GM12878 (cell line): ENCODE results near the gene PPIP5K1. TPM values are rescaled to one million over a fixed set of nuclear protein-coding genes. Genes with fewer than 3 reads are reported as not detected.
"Not testable (repeated sequence)": the region's sequence is repeated elsewhere in the genome, so short reads cannot be mapped to it uniquely, and the experiment has no call there.

Source experiments
- ATAC-seq: fragments of 200-7000 bp; cut with Tn5 transposase; 3 replicates; pipeline ENCODE4 v1.9.1; 2020; ENCODE audit warnings: mild to moderate bottlenecking, moderate library complexity
- BruUV-seq: library from RNA; stranded (reverse); fragments of 400-500 nt; replicated peaks from 2 replicates; lab custom pipeline; 2021; lab: Mats Ljungman, UMichigan
- CTCF ChIA-PET: fragments of 300-600 bp; sonication (Branson Sonifier 250); formaldehyde crosslinking; extraction: SDS; loops from one replicate; lab custom pipeline; 2021; ENCODE audit warnings: inconsistent platforms; lab: Yijun Ruan, JAX
- POLR2A ChIA-PET: fragments of 350-600 bp; formaldehyde crosslinking; extraction: SDS; loops from one replicate; lab custom pipeline; 2021; ENCODE audit warnings: inconsistent platforms; lab: Charles Lee
- RAD21 ChIA-PET: fragments of 300-600 bp; sonication (Branson Sonifier 250); formaldehyde crosslinking; loops from one replicate; lab custom pipeline; 2023; ENCODE audit warnings: antibody characterized with exemption; ENCODE audit not compliant: unreplicated experiment; lab: Charles Lee
- SMC1A ChIA-PET: fragments of 300-600 bp; sonication (Branson Sonifier 250); formaldehyde crosslinking; loops from one replicate; lab custom pipeline; 2023; ENCODE audit not compliant: unreplicated experiment, uncharacterized antibody; lab: Charles Lee
- DNase-seq: peaks from one replicate; pipeline ENCODE4 v3.0.0-alpha.2; 2011; ENCODE audit warnings: low read depth, low spot score
- FAIRE-seq: peaks from 3 replicates; lab custom pipeline; 2011; peaks lifted over from hg19 to GRCh38; lab: Jason Lieb, UNC
- H2AFZ ChIP-seq: 2 replicates; pipeline ENCODE4 v1.6.0; 2011; ENCODE audit warnings: low read depth, low read length, control low read depth; ENCODE audit not compliant: control insufficient read depth
- H3K27ac ChIP-seq: 2 replicates; pipeline ENCODE4 v1.5.1; 2011; ENCODE audit warnings: control low read depth; ENCODE audit not compliant: control insufficient read depth, insufficient read depth
- H3K27me3 ChIP-seq, 2 experiments: replicated peaks in 1 of 2; 2 replicates each; pipeline versions ENCODE4 v1.6.0 to v1.6.1; 2011; ENCODE audit warnings: low read length in 1 of 2; ENCODE audit not compliant: control insufficient read depth in 2 of 2, insufficient read depth in 2 of 2
- H3K36me3 ChIP-seq, 2 experiments: 2 replicates each; pipeline ENCODE4 v1.5.1; 2011; ENCODE audit warnings: low read length in 1 of 2; ENCODE audit not compliant: control insufficient read depth in 2 of 2, insufficient read depth in 2 of 2
- H3K4me1 ChIP-seq: 2 replicates; pipeline ENCODE4 v1.6.1; 2011; ENCODE audit warnings: mild to moderate bottlenecking, low read length, moderate library complexity, mixed read lengths; ENCODE audit not compliant: control insufficient read depth, insufficient read depth
- H3K4me2 ChIP-seq: 2 replicates; pipeline ENCODE4 v1.6.0; 2011; ENCODE audit warnings: control low read depth; ENCODE audit not compliant: control insufficient read depth, insufficient read depth
- H3K4me3 ChIP-seq: fragments of 200-600 bp; sonication (generic); 2 replicates; pipeline ENCODE4 v1.5.1; 2016
- H3K79me2 ChIP-seq: 2 replicates; pipeline ENCODE4 v1.6.0; 2011; ENCODE audit warnings: low read length; ENCODE audit not compliant: control insufficient read depth, insufficient read depth
- H3K9ac ChIP-seq: 2 replicates; pipeline ENCODE4 v1.8.0; 2011; ENCODE audit warnings: low read length, control low read depth, mixed read lengths; ENCODE audit not compliant: control insufficient read depth, insufficient read depth
- H3K9me3 ChIP-seq: replicated peaks from 3 replicates; pipeline ENCODE4 v1.5.1; 2011; ENCODE audit warnings: mild to moderate bottlenecking, low read length; ENCODE audit not compliant: control insufficient read depth, insufficient read depth
- H4K20me1 ChIP-seq: 2 replicates; pipeline ENCODE4 v1.6.0; 2011; ENCODE audit not compliant: control insufficient read depth, insufficient read depth
- ZBTB4 ChIP-seq: fragments of 450-650 bp; formaldehyde crosslinking; IDR thresholded peaks from 2 replicates; pipeline ENCODE4 v1.4.0; 2022; ENCODE audit warnings: mild to moderate bottlenecking, moderate library complexity
- ZNF622 ChIP-seq: fragments of 450-650 bp; IDR thresholded peaks from 2 replicates; pipeline ENCODE4 v1.6.1; 2017; ENCODE audit warnings: mild to moderate bottlenecking, inconsistent platforms
- WGBS: methylation state at CpG from one replicate; pipeline ENCODE4 v1.1.6; 2016; ENCODE audit warnings: low lambda C conversion rate; ENCODE audit not compliant: insufficient replicate concordance, insufficient coverage; ENCODE audit errors: missing lambda C conversion rate; 5-methylcytosine and 5-hydroxymethylcytosine counted together
- in situ Hi-C: fragments of 300-500 bp; cut with MboI; formaldehyde crosslinking; loops from 9 replicates; pipeline ENCODE4 v1.14.3; 2018; ENCODE audit warnings: mixed read lengths
- intact Hi-C: fragments of 100-400 bp; cut with micrococcal nuclease; formaldehyde crosslinking; loops from one replicate; pipeline ENCODE4 v1.14.2; 2022; ENCODE audit not compliant: unreplicated experiment
- polyA plus RNA-seq, 11 experiments: library from polyadenylated mRNA; depleted of rRNA in 4 of 11; unstranded in 6 of 11; stranded (reverse) in 5 of 11; fragments of >200 nt; fragmentation: Nextera tagmentation in 4 of 11; fragmentation: Illumina TruSeq in 1 of 11; extraction: Ambion mirVana in 4 of 11; extraction: Trizol in 1 of 11; gene quantifications; 1 replicate in 1 of 11; 2 replicates in 10 of 11; pipeline versions ENCODE4 v1.2.1 to v1.2.3, GENCODE V29; 2011 to 2016; ENCODE audit warnings: inconsistent platforms in 2 of 11, missing spikeins in 2 of 11, low read depth in 1 of 11
- total RNA-seq, 4 experiments: library from RNA; depleted of rRNA in 3 of 4; stranded (reverse); fragments of >200 nt in 3 of 4; fragmentation: Illumina TruSeq in 1 of 4; extraction: Trizol in 1 of 4; gene quantifications; 2 replicates each; pipeline versions ENCODE4 v1.2.1 to v1.2.3, GENCODE V29; 2013 to 2021

PPIP5K1 gene
- total and polyA plus RNA-seq, 10 of the 15 experiments (the other 5 are each of a cell fraction or from before 2014, with no cell fraction given) = 2.5 to 54.4 (median 19.4) TPM

- TF ChIP-seq ZBTB4 (CRISPR knock-in tag) (no peak), ZNF622 (no peak)
These were observed 55.1 kb downstream of the PPIP5K1 start (continued) for GRCh38 chr15:43534897-43535296.

- CTCF ChIA-PET, H3K9ac ChIP-seq, DNase-seq, H4K20me1 ChIP-seq, POLR2A ChIA-PET, BruUV-seq, H3K27ac ChIP-seq, H3K4me2 ChIP-seq, H3K79me2 ChIP-seq, ATAC-seq, H2AFZ ChIP-seq, H3K4me3 ChIP-seq, H3K9me3 ChIP-seq, FAIRE-seq, intact Hi-C loops, H3K27me3 ChIP-seq, RAD21 ChIA-PET, H3K36me3 ChIP-seq, SMC1A ChIA-PET, H3K4me1 ChIP-seq: not testable (repeated sequence)
- 89% methylated on average over 5 of the region's 5 CpGs for WGBS
- in situ Hi-C loops = loop anchor here (10.0 kb wide), 1 partner anchor 72 kb away; no protein-coding TSS in a partner anchor
These were observed 57.2 kb downstream of the PPIP5K1 start for GRCh38 chr15:43532826-43533225.
